ENCODE measurements around the gene KLHL42.
A peak's percentile ranks its signal among the peaks of the same experiment; 100 is the strongest.
"Not testable (repeated sequence)": the region's sequence is repeated elsewhere in the genome, so short reads cannot be mapped to it uniquely, and the experiment has no call there.

KLHL42 gene

DNA sequence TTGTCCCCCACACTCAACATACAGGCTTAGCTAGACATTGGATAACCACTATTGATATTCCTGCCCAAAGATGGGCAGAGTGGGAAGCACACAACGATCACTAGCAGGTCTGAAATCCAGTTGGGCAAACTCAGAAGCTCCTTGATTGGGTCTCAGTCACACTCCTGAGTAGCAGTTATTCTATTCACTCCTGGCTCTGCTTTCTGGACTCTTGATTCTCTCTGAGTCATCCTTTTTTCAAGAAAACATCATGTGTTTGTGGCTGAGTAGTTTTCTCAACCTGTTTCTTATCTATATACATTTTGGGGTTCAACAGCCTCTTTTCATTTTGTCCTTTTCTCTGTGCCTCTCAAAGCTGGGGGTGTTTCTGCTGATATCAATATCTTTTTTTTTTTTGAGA lies 46.0 kb downstream of the KLHL42 start:
- Histone ChIP-seq H3K9ac (ENCODE audit: insufficient read length) (no peak overlapping the region), H3K9me3 (ENCODE audit: low read depth, low read length) (no peaks in the 10 kb centered on the region), H3K36me3 (ENCODE audit: insufficient read depth, low read length) (no peaks in the 10 kb centered on the region), H3K27ac (no peak overlapping the region), H3K4me3 (no peak overlapping the region)
- no peak for DNase-seq (ENCODE audit: low read depth, low spot score)
- TF ChIP-seq EZH2 (IDR thresholded peaks at IDR 0.05) (no peak), FOXP2 (optimal IDR thresholded peaks at IDR 0.05; ENCODE audit: control extremely low read depth, extremely low read length, insufficient read depth) (no peak), POLR2AphosphoS5 (IDR thresholded peaks at IDR 0.05; ENCODE audit: borderline replicate concordance, low read depth, low read length) (no peak)

- Histone ChIP-seq H3K9ac (ENCODE audit: insufficient read length) (no peak overlapping the region), H3K36me3 (ENCODE audit: insufficient read depth, low read length) (no peaks in the 10 kb centered on the region), H3K27ac (no peak overlapping the region), H3K4me3 (no peak overlapping the region), H3K9me3 (ENCODE audit: low read depth, low read length) (no peaks in the 10 kb centered on the region)
- no peak for DNase-seq (ENCODE audit: low read depth, low spot score)
- no peak for TF ChIP-seq POLR2AphosphoS5 (IDR thresholded peaks at IDR 0.05; ENCODE audit: borderline replicate concordance, low read depth, low read length)
- TF ChIP-seq FOXP2 (optimal IDR thresholded peaks at IDR 0.05; ENCODE audit: control extremely low read depth, extremely low read length, insufficient read depth): no peak
- no peak for TF ChIP-seq EZH2 (IDR thresholded peaks at IDR 0.05)
Observed at GRCh38 chr12:27828196-27828595, 48.2 kb downstream of the KLHL42 start.

- no peak for DNase-seq (ENCODE audit: low read depth, low spot score)
- no peak overlapping the region for H3K9ac ChIP-seq (ENCODE audit: insufficient read length)
- H3K27ac ChIP-seq: no peak overlapping the region
- H3K4me3 ChIP-seq: no peak overlapping the region
- H3K9me3 ChIP-seq (ENCODE audit: low read depth, low read length): no peaks in the 10 kb centered on the region
- no peak for TF ChIP-seq EZH2 (IDR thresholded peaks at IDR 0.05)
- TF ChIP-seq FOXP2 (optimal IDR thresholded peaks at IDR 0.05; ENCODE audit: control extremely low read depth, extremely low read length, insufficient read depth): no peak
- TF ChIP-seq POLR2AphosphoS5 (IDR thresholded peaks at IDR 0.05; ENCODE audit: borderline replicate concordance, low read depth, low read length): no peak
- H3K36me3 ChIP-seq (ENCODE audit: insufficient read depth, low read length): no peaks in the 10 kb centered on the region
Observed at GRCh38 chr12:27838543-27839185, 58.6 kb downstream of the KLHL42 start.

- Histone ChIP-seq H3K27ac (no peak overlapping the region), H3K36me3 (ENCODE audit: insufficient read depth, low read length) (no peaks in the 10 kb centered on the region), H3K9ac (ENCODE audit: insufficient read length) (no peak overlapping the region), H3K9me3 (ENCODE audit: low read depth, low read length) (no peaks in the 10 kb centered on the region), H3K4me3 (peak overlapping the region; percentile 16; the same call in 1 of the 2 replicates)
- no peak for TF ChIP-seq EZH2 (IDR thresholded peaks at IDR 0.05)
- no peak for DNase-seq (ENCODE audit: low read depth, low spot score)
Observed at GRCh38 chr12:27840229-27840999, 60.4 kb downstream of the KLHL42 start.

DNA sequence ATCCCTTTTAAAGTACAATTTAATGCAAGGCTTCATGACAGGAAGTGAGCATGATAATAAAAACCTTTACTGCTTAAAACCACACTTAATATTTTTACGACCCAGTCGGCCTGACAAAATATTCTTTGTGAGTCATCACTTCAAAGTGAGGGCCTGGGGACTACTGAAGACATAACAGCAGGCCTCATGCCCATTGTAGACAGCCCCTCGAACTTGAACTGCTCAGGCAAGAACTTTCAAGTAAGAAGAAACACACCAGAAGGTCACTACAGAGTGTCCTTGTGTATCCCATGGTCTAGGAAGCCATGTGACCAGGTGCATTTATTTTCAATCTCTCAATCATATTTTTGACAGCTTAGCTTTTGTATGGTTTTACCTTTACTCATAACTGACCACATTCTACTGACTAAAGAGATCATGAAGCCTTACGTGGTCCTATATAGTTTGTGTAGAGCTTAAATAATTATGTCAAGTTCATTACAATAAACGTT lies 61.4 kb downstream of the KLHL42 start:
- H3K36me3 ChIP-seq (ENCODE audit: insufficient read depth, low read length): no peaks in the 10 kb centered on the region
- H3K27ac ChIP-seq: no peak overlapping the region
- H3K9ac ChIP-seq (ENCODE audit: insufficient read length): no peak overlapping the region
- peak; percentile 79 for DNase-seq (ENCODE audit: low read depth, low spot score)
- H3K9me3 ChIP-seq (ENCODE audit: low read depth, low read length): no peaks in the 10 kb centered on the region
- TF ChIP-seq POLR2AphosphoS5 (IDR thresholded peaks at IDR 0.05; ENCODE audit: borderline replicate concordance, low read depth, low read length): peak; percentile 53; the same call in 1 of the 2 replicates
- TF ChIP-seq FOXP2 (optimal IDR thresholded peaks at IDR 0.05; ENCODE audit: control extremely low read depth, extremely low read length, insufficient read depth): no peak
- H3K4me3 ChIP-seq: peak overlapping the region; percentile 31; the same call in 1 of the 2 replicates

- Histone ChIP-seq H3K36me3 (ENCODE audit: insufficient read depth, low read length) (no peaks in the 10 kb centered on the region), H3K9ac (ENCODE audit: insufficient read length) (no peak overlapping the region), H3K4me3 (no peak overlapping the region), H3K9me3 (ENCODE audit: low read depth, low read length) (no peaks in the 10 kb centered on the region), H3K27ac (no peak overlapping the region)
- DNase-seq (ENCODE audit: low read depth, low spot score): no peak
- TF ChIP-seq FOXP2 (optimal IDR thresholded peaks at IDR 0.05; ENCODE audit: control extremely low read depth, extremely low read length, insufficient read depth) (no peak), EZH2 (IDR thresholded peaks at IDR 0.05) (no peak)
Observed at GRCh38 chr12:27843714-27844245, 63.7 kb downstream of the KLHL42 start.

DNA sequence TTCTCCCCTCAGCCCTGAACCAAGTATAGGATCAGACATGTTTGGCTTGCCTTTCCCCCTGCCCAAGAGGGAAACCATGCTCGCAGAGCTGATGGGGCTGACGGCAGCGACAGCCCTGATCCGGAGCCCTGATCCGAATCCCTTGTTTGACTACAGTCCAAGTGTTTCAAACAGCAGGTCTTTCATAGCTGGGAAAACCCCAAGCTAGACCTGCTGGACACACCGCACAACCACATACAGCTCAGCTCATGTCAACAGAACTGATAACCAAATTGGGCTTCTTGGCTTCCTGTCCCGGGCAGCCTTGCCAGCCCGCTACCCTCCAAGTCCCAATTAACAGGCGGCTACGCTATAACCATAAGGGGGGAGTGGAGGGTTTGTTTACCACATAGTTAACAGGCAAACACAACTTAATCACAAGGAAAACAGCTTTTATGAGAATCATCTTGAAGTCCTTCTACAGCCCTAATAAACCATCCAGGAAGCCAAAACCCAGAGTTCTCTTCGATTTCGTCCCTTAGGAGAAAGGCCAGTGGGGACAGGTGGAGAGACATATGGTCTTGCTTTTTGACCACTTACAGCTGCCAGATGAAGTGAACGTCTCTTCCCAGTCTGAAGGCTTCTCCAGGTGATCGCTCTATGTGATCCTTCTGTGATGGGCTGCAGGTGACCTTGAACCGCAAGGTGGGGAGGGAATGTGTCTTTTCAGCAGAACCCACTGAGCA lies 64.5 kb downstream of the KLHL42 start:
- H3K4me3 ChIP-seq: no peak overlapping the region
- H3K9ac ChIP-seq (ENCODE audit: insufficient read length): no peak overlapping the region
- H3K9me3 ChIP-seq (ENCODE audit: low read depth, low read length): no peaks in the 10 kb centered on the region
- no peak overlapping the region for H3K27ac ChIP-seq
- no peaks in the 10 kb centered on the region for H3K36me3 ChIP-seq (ENCODE audit: insufficient read depth, low read length)
- TF ChIP-seq POLR2AphosphoS5 (IDR thresholded peaks at IDR 0.05; ENCODE audit: borderline replicate concordance, low read depth, low read length) (no peak), FOXP2 (optimal IDR thresholded peaks at IDR 0.05; ENCODE audit: control extremely low read depth, extremely low read length, insufficient read depth) (no peak), EZH2 (IDR thresholded peaks at IDR 0.05) (no peak)
- DNase-seq (ENCODE audit: low read depth, low spot score): no peak

- no peaks in the 10 kb centered on the region for H3K36me3 ChIP-seq (ENCODE audit: insufficient read depth, low read length)
- no peak overlapping the region for H3K4me3 ChIP-seq
- no peak for TF ChIP-seq EZH2 (IDR thresholded peaks at IDR 0.05)
- no peak for TF ChIP-seq POLR2AphosphoS5 (IDR thresholded peaks at IDR 0.05; ENCODE audit: borderline replicate concordance, low read depth, low read length)
- no peak for TF ChIP-seq FOXP2 (optimal IDR thresholded peaks at IDR 0.05; ENCODE audit: control extremely low read depth, extremely low read length, insufficient read depth)
- DNase-seq (ENCODE audit: low read depth, low spot score): no peak
- H3K9me3 ChIP-seq (ENCODE audit: low read depth, low read length): no peaks in the 10 kb centered on the region
- H3K9ac ChIP-seq (ENCODE audit: insufficient read length): no peak overlapping the region
- no peak overlapping the region for H3K27ac ChIP-seq
Observed at GRCh38 chr12:27845187-27845586, 65.2 kb downstream of the KLHL42 start.

GRCh38 chr12:27845706-27846105 lies 65.7 kb downstream of the KLHL42 start:
- not testable (repeated sequence) for H3K4me3 ChIP-seq; DNase-seq (ENCODE audit: low read depth, low spot score); H3K9ac ChIP-seq (ENCODE audit: insufficient read length); H3K27ac ChIP-seq; H3K9me3 ChIP-seq (ENCODE audit: low read depth, low read length); H3K36me3 ChIP-seq (ENCODE audit: insufficient read depth, low read length)

DNA sequence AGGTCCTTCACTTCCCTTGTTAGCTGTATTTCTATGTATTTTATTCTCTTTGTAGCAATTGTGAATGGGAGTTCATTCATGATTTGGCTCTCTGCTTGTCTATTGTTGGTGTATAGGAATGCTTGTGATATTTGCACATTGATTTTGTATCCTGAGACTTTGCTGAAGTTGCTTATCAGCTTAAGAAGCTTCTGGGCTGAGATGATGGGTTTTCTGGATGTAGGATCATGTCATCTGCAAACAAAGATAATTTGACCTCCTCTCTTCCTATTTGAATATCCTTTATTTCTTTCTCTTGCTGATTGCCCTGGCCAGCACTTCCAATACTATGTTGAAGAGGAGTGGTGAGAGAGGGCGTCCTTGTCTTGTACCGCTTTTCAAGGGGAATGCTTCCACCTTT lies 67.3 kb downstream of the KLHL42 start:
- H3K4me3 ChIP-seq; H3K27ac ChIP-seq; DNase-seq (ENCODE audit: low read depth, low spot score); H3K9ac ChIP-seq (ENCODE audit: insufficient read length); H3K9me3 ChIP-seq (ENCODE audit: low read depth, low read length); H3K36me3 ChIP-seq (ENCODE audit: insufficient read depth, low read length): not testable (repeated sequence)

Measured in SK-N-MC (cell line).